ENCODE data around the gene GLYATL2. TPM values are rescaled to one million over a fixed set of nuclear protein-coding genes. Genes with fewer than 3 reads are reported as not detected.

Gene GLYATL2
- total RNA-seq, 4 donors from 2014 or later = 4.2 TPM; not detected in 3

GRCh38 chr11:58830673-58831301, 13.7 kb downstream of the GLYATL2 start:
- Histone ChIP-seq H3K27ac (no peak overlapping the region), H3K36me3 (no peaks in the 10 kb centered on the region), H3K4me3 (no peak overlapping the region), H3K9me3 (no peaks in the 10 kb centered on the region), H3K27me3 (no peaks in the 10 kb centered on the region), H3K4me1 (no peaks in the 10 kb centered on the region)
- TF ChIP-seq CTCF (IDR thresholded peaks at IDR 0.05) (no peak), POLR2A (IDR thresholded peaks at IDR 0.05) (no peak)
- intact Hi-C loops (cut with DNase I; ENCODE audit: low total_unique reads) = no loop called here
- no peak for DNase-seq

GRCh38 chr11:58829786-58830185, 14.7 kb downstream of the GLYATL2 start:
- no peak for DNase-seq
- no peak for TF ChIP-seq POLR2A (IDR thresholded peaks at IDR 0.05)
- TF ChIP-seq CTCF (IDR thresholded peaks at IDR 0.05) = no peak
- Histone ChIP-seq H3K4me3 (no peak overlapping the region), H3K4me1 (no peaks in the 10 kb centered on the region), H3K9me3 (no peaks in the 10 kb centered on the region), H3K36me3 (no peaks in the 10 kb centered on the region), H3K27ac (no peak overlapping the region), H3K27me3 (no peaks in the 10 kb centered on the region)
- intact Hi-C loops (cut with DNase I; ENCODE audit: low total_unique reads) = no loop called here

GRCh38 chr11:58813693-58814092, 30.8 kb downstream of the GLYATL2 start:
- H3K4me1 ChIP-seq = no peaks in the 10 kb centered on the region
- no peaks in the 10 kb centered on the region for H3K36me3 ChIP-seq
- intact Hi-C loops (cut with DNase I; ENCODE audit: low total_unique reads) = no loop called here
- no peaks in the 10 kb centered on the region for H3K27me3 ChIP-seq
- H3K4me3 ChIP-seq = no peak overlapping the region
- no peak overlapping the region for H3K27ac ChIP-seq
- DNase-seq = no peak
- TF ChIP-seq CTCF (IDR thresholded peaks at IDR 0.05) (no peak), POLR2A (IDR thresholded peaks at IDR 0.05) (no peak)
- H3K9me3 ChIP-seq = no peaks in the 10 kb centered on the region

- intact Hi-C loops (cut with DNase I; ENCODE audit: low total_unique reads) = no loop called here
- no peak for DNase-seq
- H3K27me3 ChIP-seq = no peaks in the 10 kb centered on the region
- H3K9me3 ChIP-seq = no peaks in the 10 kb centered on the region
- no peak overlapping the region for H3K4me3 ChIP-seq
- TF ChIP-seq CTCF (IDR thresholded peaks at IDR 0.05) (no peak), POLR2A (IDR thresholded peaks at IDR 0.05) (no peak)
- no peak overlapping the region for H3K27ac ChIP-seq
- no peaks in the 10 kb centered on the region for H3K4me1 ChIP-seq
- H3K36me3 ChIP-seq = no peaks in the 10 kb centered on the region
These were observed 33.0 kb downstream of the GLYATL2 start for GRCh38 chr11:58811499-58811898.

- Histone ChIP-seq H3K9me3 (no peaks in the 10 kb centered on the region), H3K36me3 (no peaks in the 10 kb centered on the region), H3K4me3 (no peak overlapping the region), H3K4me1 (no peaks in the 10 kb centered on the region), H3K27me3 (no peaks in the 10 kb centered on the region), H3K27ac (no peak overlapping the region)
- DNase-seq = no peak
- intact Hi-C loops (cut with DNase I; ENCODE audit: low total_unique reads) = no loop called here
- no peak for TF ChIP-seq POLR2A (IDR thresholded peaks at IDR 0.05)
- no peak for TF ChIP-seq CTCF (IDR thresholded peaks at IDR 0.05)
These were observed 37.2 kb downstream of the GLYATL2 start for GRCh38 chr11:58807343-58807742.
